Natural killer cell treated with Interleukin-12 subunit alpha and Interleukin-12 subunit beta and Interleukin-15 and Interleukin-18, amount 100 ng/mL, for 72 hours (primary cell): Measurements from ENCODE around the gene TM4SF1. TPM values are rescaled to one million over a fixed set of nuclear protein-coding genes. Genes with fewer than 3 reads are reported as not detected.

Experiments used
- total RNA-seq, 2 donors: library from RNA; stranded (reverse); gene quantifications; one replicate each; pipeline ENCODE4 v1.2.3, GENCODE V29; 2022

TM4SF1 gene
- total RNA-seq, 2 donors from 2014 or later = not detected

Other genes with a start within 250 kb of the TM4SF1 start
- 10 to 100 TPM; 15.1 to 27.8 TPM for gene HPS3, start 248.0 kb downstream of the TM4SF1 start, total RNA-seq
- gene CP, start 155.8 kb downstream of the TM4SF1 start, total RNA-seq = not detected
- gene TM4SF18, start 44.0 kb downstream of the TM4SF1 start, total RNA-seq = not detected
- gene TM4SF4, start 97.0 kb upstream of the TM4SF1 start, total RNA-seq = not detected